ENCODE results near the gene C1QL1. TPM values are rescaled to one million over a fixed set of nuclear protein-coding genes. Genes with fewer than 3 reads are reported as not detected.

Gene C1QL1
- total RNA-seq, 1 donor from 2014 or later: 0.47 TPM

DNA sequence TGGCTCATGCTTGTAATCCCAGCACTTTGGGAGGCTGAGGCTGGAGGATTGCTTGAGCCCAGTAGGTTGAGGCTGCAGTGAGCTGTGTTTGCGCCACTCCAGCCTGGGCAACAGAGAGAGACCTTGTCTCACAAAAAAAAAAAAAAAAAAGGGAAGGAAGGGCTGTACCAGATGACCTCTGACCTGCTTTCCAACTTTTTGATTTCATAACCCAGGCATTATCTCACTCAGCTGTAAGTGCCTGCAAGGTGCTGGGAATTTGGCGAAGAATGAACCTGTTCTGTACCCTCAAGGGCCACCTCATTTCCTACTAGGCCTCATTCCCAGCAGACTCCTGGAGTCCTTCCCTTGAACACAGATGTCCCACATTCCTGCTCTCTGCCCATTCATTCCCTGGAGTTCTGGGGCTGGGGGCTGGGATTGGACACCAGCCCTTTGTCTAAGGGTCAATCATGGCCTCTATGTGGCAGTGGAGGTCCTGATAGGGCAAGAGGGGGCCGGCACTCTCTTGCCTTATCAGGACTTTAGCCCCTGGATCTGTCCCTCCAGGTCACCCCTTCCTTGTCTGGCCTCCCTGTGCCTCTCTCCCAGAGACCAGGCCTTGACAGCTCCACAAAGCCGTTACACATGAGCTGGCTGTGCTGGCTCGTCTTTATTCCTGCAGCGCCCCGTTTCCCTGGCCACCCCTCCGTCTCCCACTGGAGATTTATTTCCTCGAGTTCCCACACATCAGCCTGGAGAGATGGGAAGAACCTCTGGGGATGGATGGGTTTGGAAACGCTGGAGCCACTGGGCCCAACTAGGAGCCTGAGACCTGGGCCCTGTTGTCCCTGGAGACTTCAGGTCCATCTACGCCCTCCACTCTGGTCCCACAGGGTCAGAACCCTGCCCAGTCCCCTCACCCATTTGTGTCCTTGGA lies 52.0 kb downstream of the C1QL1 start:
- DNase-seq (ENCODE audit: extremely low read depth, low read depth, low spot score): no peak

- no peak for DNase-seq (ENCODE audit: extremely low read depth, low read depth, low spot score)
Observed at GRCh38 chr17:44915321-44915726, 52.8 kb downstream of the C1QL1 start, which contains the start of gene GFAP. GFAP (minus strand) TSS chr17:44915500; CDS start chr17:44915486, 14 bp downstream.

DNA sequence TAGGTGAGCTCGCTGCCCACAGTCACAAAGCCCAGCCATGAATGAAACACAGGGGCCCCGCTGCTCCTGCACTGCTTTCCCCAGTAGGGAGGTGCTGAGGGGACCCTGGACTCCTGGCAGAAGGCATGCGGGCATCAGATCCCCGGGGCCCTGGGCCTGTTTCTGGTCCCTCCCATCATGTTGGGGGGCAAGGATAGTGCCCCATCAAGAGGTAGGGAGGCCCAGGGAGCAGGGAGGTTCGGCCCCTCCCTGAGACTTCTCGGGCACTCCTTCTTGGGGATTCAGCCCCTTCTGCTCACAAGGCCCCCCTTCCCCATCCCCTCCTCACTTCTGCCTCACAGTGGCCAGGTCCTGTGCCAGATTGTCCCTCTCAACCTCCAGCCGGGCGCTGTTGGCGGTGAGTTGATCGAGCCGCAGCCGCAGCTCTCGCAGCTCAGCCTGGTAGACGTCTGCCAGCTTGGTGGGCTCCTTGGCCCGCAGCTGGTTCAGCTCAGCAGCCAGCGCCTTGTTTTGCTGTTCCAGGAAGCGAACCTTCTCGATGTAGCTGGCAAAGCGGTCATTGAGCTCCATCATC lies 53.3 kb downstream of the C1QL1 start:
- DNase-seq (ENCODE audit: extremely low read depth, low read depth, low spot score): no peak

GRCh38 chr17:44914148-44914547 lies 54.0 kb downstream of the C1QL1 start:
- no peak for DNase-seq (ENCODE audit: extremely low read depth, low read depth, low spot score)

- no peak for DNase-seq (ENCODE audit: extremely low read depth, low read depth, low spot score)
Observed at GRCh38 chr17:44913676-44914075, 54.4 kb downstream of the C1QL1 start.

DNA sequence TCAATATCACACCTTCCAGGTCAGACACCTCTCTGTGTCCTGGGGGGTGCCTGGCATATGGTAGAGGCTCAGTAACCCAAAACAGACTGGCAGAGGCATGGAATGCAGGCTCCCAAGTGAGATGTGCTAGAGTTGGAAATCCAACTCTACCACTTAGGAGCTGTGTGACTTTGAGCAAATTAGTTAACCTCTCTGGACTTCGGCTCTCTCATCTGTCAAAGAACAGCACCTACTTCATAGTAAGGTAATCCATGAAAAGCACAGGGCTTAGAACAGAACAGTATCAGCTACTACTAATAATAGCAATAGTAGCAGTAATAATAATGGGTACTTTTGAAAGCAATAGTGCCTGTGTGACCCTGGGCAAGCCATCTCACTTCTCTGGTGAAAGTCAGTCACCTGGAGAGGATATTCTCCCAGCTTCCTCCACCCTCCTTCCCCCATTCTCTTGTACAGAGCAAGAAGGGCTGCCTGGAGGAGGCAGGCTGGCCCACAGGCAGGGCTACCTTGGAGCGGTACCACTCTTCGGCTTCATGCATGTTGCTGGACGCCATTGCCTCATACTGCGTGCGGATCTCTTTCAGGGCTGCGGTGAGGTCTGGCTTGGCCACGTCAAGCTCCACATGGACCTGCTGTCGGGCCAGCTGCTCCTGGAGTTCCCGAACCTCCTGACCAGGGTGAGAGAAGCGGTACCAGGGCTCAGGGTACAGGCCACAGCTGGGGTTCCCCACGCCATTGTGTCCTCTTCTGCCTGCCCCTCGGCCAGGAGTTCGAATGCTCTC lies 55.1 kb downstream of the C1QL1 start:
- DNase-seq (ENCODE audit: extremely low read depth, low read depth, low spot score): no peak

DNA sequence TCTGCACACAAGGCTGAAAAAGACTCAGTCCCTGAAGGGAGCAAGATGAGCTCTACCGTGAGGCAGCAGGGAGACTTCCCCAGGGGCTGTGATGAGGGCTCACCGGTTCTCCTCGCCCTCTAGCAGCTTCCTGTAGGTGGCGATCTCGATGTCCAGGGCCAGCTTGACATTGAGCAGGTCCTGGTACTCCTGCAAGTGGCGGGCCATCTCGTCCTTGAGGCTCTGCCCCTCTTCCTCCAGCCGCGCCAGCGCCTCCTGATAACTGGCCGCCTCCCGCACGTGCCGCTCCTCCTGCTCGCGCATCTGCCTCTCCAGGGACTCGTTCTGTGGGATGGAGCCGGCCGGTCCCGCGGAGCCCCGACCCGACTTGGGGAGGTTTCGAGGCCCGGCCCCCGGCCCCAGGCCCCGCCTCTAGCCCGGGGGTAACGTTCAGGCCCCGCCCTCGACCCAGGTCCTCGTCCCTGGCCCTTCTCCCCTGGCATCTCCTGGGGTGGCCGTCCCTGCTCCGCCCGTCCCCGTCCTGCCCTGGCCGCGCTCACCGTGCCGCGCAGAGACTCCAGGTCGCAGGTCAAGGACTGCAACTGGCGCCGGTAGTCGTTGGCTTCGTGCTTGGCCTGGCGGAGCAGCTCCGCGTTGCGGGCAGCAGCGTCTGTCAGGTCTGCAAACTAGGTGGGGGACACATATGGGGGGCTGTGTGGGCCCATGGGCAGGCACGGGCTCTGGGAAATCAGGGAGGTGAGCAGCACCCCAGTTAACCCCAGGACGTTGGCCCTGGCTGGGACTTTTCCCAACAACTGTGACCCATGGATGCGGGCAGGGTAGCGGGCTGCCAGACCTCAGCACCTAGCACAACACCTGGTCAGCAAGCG lies 56.7 kb downstream of the C1QL1 start:
- no peak for DNase-seq (ENCODE audit: extremely low read depth, low read depth, low spot score)

DNA sequence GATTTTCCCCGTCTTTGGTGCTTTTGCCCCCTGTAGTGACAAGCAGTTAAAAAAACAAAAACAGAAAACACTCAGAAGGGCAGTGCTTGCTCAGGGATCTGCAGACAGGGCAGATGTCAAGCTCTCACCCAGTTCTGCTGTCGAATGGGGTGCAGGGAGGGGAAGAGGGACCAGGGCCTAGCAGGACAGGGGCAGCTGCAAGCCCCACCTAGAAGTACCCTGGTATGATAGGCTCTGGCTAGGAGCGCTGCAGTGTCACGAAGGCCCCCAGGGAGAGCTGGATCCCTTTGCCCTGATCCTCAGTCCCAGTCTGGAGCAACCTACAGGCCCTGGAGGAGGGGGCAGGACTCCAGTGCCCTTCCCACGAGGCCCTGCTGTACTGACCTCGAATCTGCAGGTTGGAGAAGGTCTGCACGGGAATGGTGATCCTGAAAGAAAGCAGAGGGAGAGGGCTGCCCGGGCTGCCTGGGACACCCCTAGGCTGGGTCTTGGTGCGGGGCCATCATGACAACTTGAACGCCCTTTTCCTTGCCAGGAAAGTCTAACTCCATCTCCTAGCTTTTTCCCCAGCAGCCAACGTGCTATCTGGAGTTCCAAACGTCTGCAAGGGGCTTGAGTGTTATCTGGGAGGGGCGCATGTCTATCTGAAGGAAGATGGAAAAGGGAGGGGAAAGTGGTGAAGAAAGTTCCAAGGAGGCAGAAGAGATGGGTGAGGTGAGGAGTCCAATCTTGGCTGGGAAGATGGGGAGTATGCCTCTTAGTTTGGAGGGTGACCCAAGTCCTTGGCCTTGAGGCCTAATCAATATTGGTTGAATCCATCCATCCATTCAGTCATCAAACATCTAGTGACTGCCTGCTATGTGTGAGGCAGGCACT lies 57.6 kb downstream of the C1QL1 start:
- DNase-seq (ENCODE audit: extremely low read depth, low read depth, low spot score): no peak

Other genes starting within 250 kb of the C1QL1 start
- gene ADAM11, start 209.3 kb downstream of the C1QL1 start, total RNA-seq: 0.23 and 2.5 TPM in 2 replicates
- gene GJC1, start 138.0 kb downstream of the C1QL1 start, total RNA-seq: 20.8 and 22.7 TPM in 2 replicates
- gene HIGD1B, start 120.4 kb downstream of the C1QL1 start, total RNA-seq: not detected in 2 replicates
- gene EFTUD2, start 68.9 kb downstream of the C1QL1 start, total RNA-seq: 71.1 and 98.6 TPM in 2 replicates
- gene GFAP, start 52.8 kb downstream of the C1QL1 start, total RNA-seq: not detected in 2 replicates
- 4.7 and 6.8 TPM in 2 replicates for gene KIF18B, start 20.5 kb downstream of the C1QL1 start, total RNA-seq
- gene DCAKD, start 83.3 kb upstream of the C1QL1 start, total RNA-seq: 35.2 and 37.2 TPM in 2 replicates
- 95.0 and 205 TPM in 2 replicates for gene NMT1, start 93.0 kb upstream of the C1QL1 start, total RNA-seq
- gene PLCD3, start 164.2 kb upstream of the C1QL1 start, total RNA-seq: 35.3 and 41.5 TPM in 2 replicates
- gene ACBD4, start 167.4 kb upstream of the C1QL1 start, total RNA-seq: 5.5 and 5.6 TPM in 2 replicates
- 16.2 and 16.7 TPM in 2 replicates for gene HEXIM1, start 180.2 kb upstream of the C1QL1 start, total RNA-seq
- 1.3 and 3.3 TPM in 2 replicates for gene HEXIM2, start 193.6 kb upstream of the C1QL1 start, total RNA-seq

Measured in glomerular endothelial cell (primary cell).